GM23338 (cell line): ENCODE results near the gene PGR. TPM values are rescaled to one million over a fixed set of nuclear protein-coding genes. Genes with fewer than 3 reads are reported as not detected.

ENCODE experiments used
- ATAC-seq: fragments of 200-7000 bp; cut with Tn5 transposase; 3 replicates; pipeline ENCODE4 v1.9.1; 2020
- DNase-seq: peaks from one replicate; pipeline ENCODE4 v3.0.0-alpha.2; 2015; ENCODE audit warnings: low spot score
- H2AFZ ChIP-seq: fragments of 200-600 bp; sonication (generic); 2 replicates; pipeline ENCODE4 v1.8.0; 2016; ENCODE audit warnings: antibody characterized with exemption, mild to moderate bottlenecking, moderate library complexity
- H3F3A ChIP-seq: fragments of 200-600 bp; sonication (generic); replicated peaks from 2 replicates; pipeline ENCODE4 v1.8.0; 2017; ENCODE audit warnings: antibody characterized with exemption, mixed run types, low read depth
- H3K27ac ChIP-seq: fragments of 200-600 bp; sonication (generic); 2 replicates; pipeline ENCODE4 v1.6.1; 2016; ENCODE audit warnings: low read depth
- H3K27me3 ChIP-seq: fragments of 200-600 bp; sonication (generic); 2 replicates; pipeline ENCODE4 v1.8.0; 2016; ENCODE audit warnings: mild to moderate bottlenecking, mixed run types, moderate library complexity; ENCODE audit not compliant: insufficient read depth
- H3K36me3 ChIP-seq: fragments of 200-600 bp; sonication (generic); 2 replicates; pipeline ENCODE4 v1.8.0; 2016; ENCODE audit warnings: mild to moderate bottlenecking; ENCODE audit not compliant: insufficient read depth
- H3K4me1 ChIP-seq: fragments of 200-600 bp; sonication (generic); 2 replicates; pipeline ENCODE4 v1.8.0; 2016; ENCODE audit warnings: mild to moderate bottlenecking, moderate library complexity; ENCODE audit not compliant: insufficient read depth
- H3K4me2 ChIP-seq: fragments of 200-600 bp; sonication (generic); 2 replicates; pipeline ENCODE4 v1.7.1; 2017; ENCODE audit warnings: mixed run types
- H3K4me3 ChIP-seq: fragments of 200-600 bp; sonication (generic); 2 replicates; pipeline ENCODE4 v1.6.1; 2016; ENCODE audit warnings: mixed run types
- H3K79me2 ChIP-seq: fragments of 200-600 bp; sonication (generic); replicated peaks from 2 replicates; pipeline ENCODE4 v1.8.0; 2017; ENCODE audit warnings: mild to moderate bottlenecking; ENCODE audit not compliant: insufficient read depth
- H3K9me2 ChIP-seq: fragments of 200-600 bp; sonication (generic); 2 replicates; pipeline ENCODE4 v1.8.0; 2017; ENCODE audit not compliant: insufficient read depth
- H4K20me1 ChIP-seq: fragments of 200-600 bp; sonication (generic); replicated peaks from 2 replicates; pipeline ENCODE4 v1.8.0; 2017; ENCODE audit warnings: mild to moderate bottlenecking; ENCODE audit not compliant: insufficient read depth
- H3K27ac Mint-ChIP-seq: 2 replicates; pipeline ENCODE4 v1.8.0; 2020; ENCODE audit warnings: inconsistent platforms, mild to moderate bottlenecking, moderate library complexity, mixed read lengths
- H3K27me3 Mint-ChIP-seq: 3 replicates; pipeline ENCODE4 v1.8.0; 2022; ENCODE audit warnings: low read depth, mild to moderate bottlenecking, moderate library complexity, mixed read lengths, inconsistent platforms; ENCODE audit not compliant: insufficient read depth, poor library complexity
- H3K36me3 Mint-ChIP-seq: 3 replicates; pipeline ENCODE4 v1.8.0; 2021; ENCODE audit warnings: low read depth, mild to moderate bottlenecking, inconsistent platforms, moderate library complexity, mixed read lengths
- H3K4me1 Mint-ChIP-seq: 3 replicates; pipeline ENCODE4 v1.8.0; 2020; ENCODE audit warnings: mild to moderate bottlenecking, inconsistent platforms, mixed read lengths
- H3K4me3 Mint-ChIP-seq: 3 replicates; pipeline ENCODE4 v1.8.0; 2021; ENCODE audit warnings: moderate library complexity, mild to moderate bottlenecking, inconsistent platforms, mixed read lengths
- H3K9me3 Mint-ChIP-seq: 3 replicates; pipeline ENCODE4 v1.8.0; 2020; ENCODE audit warnings: moderate library complexity, mild to moderate bottlenecking, inconsistent platforms, mixed read lengths
- CREB1 ChIP-seq: fragments of 250-450 bp; sonication (Bioruptor Pico); IDR thresholded peaks from 2 replicates; pipeline ENCODE4 v1.5.0; 2020; ENCODE audit warnings: low read depth, mild to moderate bottlenecking, moderate library complexity
- CTCF ChIP-seq, 2 experiments: fragments of 200-600 bp in 1 of 2; sonication (generic) in 1 of 2; conservative IDR thresholded peaks; 2 replicates each; pipeline versions ENCODE4 v1.5.1 to v1.6.1; 2016 to 2017; ENCODE audit warnings: antibody characterized with exemption in 2 of 2, low read depth in 2 of 2, mild to moderate bottlenecking in 2 of 2, moderate library complexity in 1 of 2
- EZH2 ChIP-seq: fragments of 200-600 bp; sonication (generic); IDR thresholded peaks from one replicate; pipeline ENCODE4 v1.8.0; 2017; ENCODE audit warnings: antibody characterized with exemption, mild to moderate bottlenecking, low read depth; ENCODE audit not compliant: unreplicated experiment
- EZH2phosphoT487 ChIP-seq: fragments of 200-600 bp; sonication (generic); IDR thresholded peaks from one replicate; pipeline ENCODE4 v1.8.1; 2018; ENCODE audit warnings: antibody characterized with exemption; ENCODE audit not compliant: unreplicated experiment
- JUNB ChIP-seq: IDR thresholded peaks from one replicate; pipeline ENCODE4 v1.6.1; 2016; ENCODE audit warnings: antibody characterized with exemption; ENCODE audit not compliant: unreplicated experiment
- NANOG ChIP-seq: IDR thresholded peaks from 2 replicates; pipeline ENCODE4 v1.6.1; 2016; ENCODE audit warnings: antibody characterized with exemption, borderline replicate concordance
- POLR2AphosphoS5 ChIP-seq: IDR thresholded peaks from 2 replicates; pipeline ENCODE4 v1.6.1; 2016; ENCODE audit warnings: antibody characterized with exemption, low read depth
- REST ChIP-seq: IDR thresholded peaks from one replicate; pipeline ENCODE4 v1.6.1; 2018; ENCODE audit warnings: antibody characterized with exemption; ENCODE audit not compliant: unreplicated experiment
- STAT1 ChIP-seq: IDR thresholded peaks from one replicate; pipeline ENCODE4 v1.6.1; 2016; ENCODE audit warnings: antibody characterized with exemption; ENCODE audit not compliant: unreplicated experiment
- ZNF114 ChIP-seq: fragments of 250-450 bp; sonication (Bioruptor Pico); IDR thresholded peaks from 2 replicates; pipeline ENCODE4 v1.5.0; 2020; ENCODE audit warnings: mild to moderate bottlenecking, moderate library complexity
- ZNF331 ChIP-seq: fragments of 250-450 bp; sonication (Bioruptor Pico); IDR thresholded peaks from 2 replicates; pipeline ENCODE4 v1.5.0; 2020; ENCODE audit warnings: low read depth, mild to moderate bottlenecking, moderate library complexity
- polyA plus RNA-seq: library from polyadenylated mRNA; unstranded; fragments of >200 nt; fragmentation: Nextera tagmentation; extraction: Ambion mirVana; gene quantifications from 2 replicates; pipeline ENCODE4 v1.2.1, GENCODE V29; 2016
- total RNA-seq: library from RNA; depleted of rRNA; stranded (reverse); fragments of >200 nt; shearing (Covaris generic); gene quantifications from 2 replicates; pipeline ENCODE4 v1.2.3, GENCODE V29; 2014
- TF ChIP-seq, protein P1 (sequence below): IDR thresholded peaks from 2 replicates; pipeline ENCODE4 v1.6.1; 2016; ENCODE audit warnings: antibody characterized with exemption
- TF ChIP-seq, protein P2 (sequence below): fragments of 250-450 bp; sonication (Bioruptor Pico); IDR thresholded peaks from 2 replicates; pipeline ENCODE4 v1.5.0; 2020; ENCODE audit warnings: mild to moderate bottlenecking, moderate library complexity

The PGR gene
- total and polyA plus RNA-seq, 2 experiments from 2014 or later: 0.07 to 0.11 TPM

GRCh38 chr11:101103433-101103832 lies 26.2 kb downstream of the PGR start:
- no peaks in the 10 kb centered on the region for H3K9me2 ChIP-seq
- Mint-ChIP-seq H3K27ac (no peak overlapping the region), H3K27me3 (peaks cover 2% of the 10 kb centered on the region), H3K36me3 (no peaks in the 10 kb centered on the region), H3K4me1 (peaks cover 3% of the 10 kb centered on the region; the same call in 1 of the 3 replicates), H3K4me3 (no peak overlapping the region), H3K9me3 (peaks cover 6% of the 10 kb centered on the region; the same call in 2 of the 3 replicates)
- no peak for ATAC-seq
- no peaks in the 10 kb centered on the region for H3K79me2 ChIP-seq
- H3K4me2 ChIP-seq: no peak overlapping the region
- no peak overlapping the region for H3K4me3 ChIP-seq
- H3K27me3 ChIP-seq: no peaks in the 10 kb centered on the region
- no peak for TF ChIP-seq CREB1 (CRISPR knock-in tag)
- TF ChIP-seq REST: no peak
- TF ChIP-seq POLR2AphosphoS5: no peak
- no peak for TF ChIP-seq NANOG
- TF ChIP-seq, protein P1, sequence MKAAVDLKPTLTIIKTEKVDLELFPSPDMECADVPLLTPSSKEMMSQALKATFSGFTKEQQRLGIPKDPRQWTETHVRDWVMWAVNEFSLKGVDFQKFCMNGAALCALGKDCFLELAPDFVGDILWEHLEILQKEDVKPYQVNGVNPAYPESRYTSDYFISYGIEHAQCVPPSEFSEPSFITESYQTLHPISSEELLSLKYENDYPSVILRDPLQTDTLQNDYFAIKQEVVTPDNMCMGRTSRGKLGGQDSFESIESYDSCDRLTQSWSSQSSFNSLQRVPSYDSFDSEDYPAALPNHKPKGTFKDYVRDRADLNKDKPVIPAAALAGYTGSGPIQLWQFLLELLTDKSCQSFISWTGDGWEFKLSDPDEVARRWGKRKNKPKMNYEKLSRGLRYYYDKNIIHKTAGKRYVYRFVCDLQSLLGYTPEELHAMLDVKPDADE: no peak
- TF ChIP-seq, protein P2, sequence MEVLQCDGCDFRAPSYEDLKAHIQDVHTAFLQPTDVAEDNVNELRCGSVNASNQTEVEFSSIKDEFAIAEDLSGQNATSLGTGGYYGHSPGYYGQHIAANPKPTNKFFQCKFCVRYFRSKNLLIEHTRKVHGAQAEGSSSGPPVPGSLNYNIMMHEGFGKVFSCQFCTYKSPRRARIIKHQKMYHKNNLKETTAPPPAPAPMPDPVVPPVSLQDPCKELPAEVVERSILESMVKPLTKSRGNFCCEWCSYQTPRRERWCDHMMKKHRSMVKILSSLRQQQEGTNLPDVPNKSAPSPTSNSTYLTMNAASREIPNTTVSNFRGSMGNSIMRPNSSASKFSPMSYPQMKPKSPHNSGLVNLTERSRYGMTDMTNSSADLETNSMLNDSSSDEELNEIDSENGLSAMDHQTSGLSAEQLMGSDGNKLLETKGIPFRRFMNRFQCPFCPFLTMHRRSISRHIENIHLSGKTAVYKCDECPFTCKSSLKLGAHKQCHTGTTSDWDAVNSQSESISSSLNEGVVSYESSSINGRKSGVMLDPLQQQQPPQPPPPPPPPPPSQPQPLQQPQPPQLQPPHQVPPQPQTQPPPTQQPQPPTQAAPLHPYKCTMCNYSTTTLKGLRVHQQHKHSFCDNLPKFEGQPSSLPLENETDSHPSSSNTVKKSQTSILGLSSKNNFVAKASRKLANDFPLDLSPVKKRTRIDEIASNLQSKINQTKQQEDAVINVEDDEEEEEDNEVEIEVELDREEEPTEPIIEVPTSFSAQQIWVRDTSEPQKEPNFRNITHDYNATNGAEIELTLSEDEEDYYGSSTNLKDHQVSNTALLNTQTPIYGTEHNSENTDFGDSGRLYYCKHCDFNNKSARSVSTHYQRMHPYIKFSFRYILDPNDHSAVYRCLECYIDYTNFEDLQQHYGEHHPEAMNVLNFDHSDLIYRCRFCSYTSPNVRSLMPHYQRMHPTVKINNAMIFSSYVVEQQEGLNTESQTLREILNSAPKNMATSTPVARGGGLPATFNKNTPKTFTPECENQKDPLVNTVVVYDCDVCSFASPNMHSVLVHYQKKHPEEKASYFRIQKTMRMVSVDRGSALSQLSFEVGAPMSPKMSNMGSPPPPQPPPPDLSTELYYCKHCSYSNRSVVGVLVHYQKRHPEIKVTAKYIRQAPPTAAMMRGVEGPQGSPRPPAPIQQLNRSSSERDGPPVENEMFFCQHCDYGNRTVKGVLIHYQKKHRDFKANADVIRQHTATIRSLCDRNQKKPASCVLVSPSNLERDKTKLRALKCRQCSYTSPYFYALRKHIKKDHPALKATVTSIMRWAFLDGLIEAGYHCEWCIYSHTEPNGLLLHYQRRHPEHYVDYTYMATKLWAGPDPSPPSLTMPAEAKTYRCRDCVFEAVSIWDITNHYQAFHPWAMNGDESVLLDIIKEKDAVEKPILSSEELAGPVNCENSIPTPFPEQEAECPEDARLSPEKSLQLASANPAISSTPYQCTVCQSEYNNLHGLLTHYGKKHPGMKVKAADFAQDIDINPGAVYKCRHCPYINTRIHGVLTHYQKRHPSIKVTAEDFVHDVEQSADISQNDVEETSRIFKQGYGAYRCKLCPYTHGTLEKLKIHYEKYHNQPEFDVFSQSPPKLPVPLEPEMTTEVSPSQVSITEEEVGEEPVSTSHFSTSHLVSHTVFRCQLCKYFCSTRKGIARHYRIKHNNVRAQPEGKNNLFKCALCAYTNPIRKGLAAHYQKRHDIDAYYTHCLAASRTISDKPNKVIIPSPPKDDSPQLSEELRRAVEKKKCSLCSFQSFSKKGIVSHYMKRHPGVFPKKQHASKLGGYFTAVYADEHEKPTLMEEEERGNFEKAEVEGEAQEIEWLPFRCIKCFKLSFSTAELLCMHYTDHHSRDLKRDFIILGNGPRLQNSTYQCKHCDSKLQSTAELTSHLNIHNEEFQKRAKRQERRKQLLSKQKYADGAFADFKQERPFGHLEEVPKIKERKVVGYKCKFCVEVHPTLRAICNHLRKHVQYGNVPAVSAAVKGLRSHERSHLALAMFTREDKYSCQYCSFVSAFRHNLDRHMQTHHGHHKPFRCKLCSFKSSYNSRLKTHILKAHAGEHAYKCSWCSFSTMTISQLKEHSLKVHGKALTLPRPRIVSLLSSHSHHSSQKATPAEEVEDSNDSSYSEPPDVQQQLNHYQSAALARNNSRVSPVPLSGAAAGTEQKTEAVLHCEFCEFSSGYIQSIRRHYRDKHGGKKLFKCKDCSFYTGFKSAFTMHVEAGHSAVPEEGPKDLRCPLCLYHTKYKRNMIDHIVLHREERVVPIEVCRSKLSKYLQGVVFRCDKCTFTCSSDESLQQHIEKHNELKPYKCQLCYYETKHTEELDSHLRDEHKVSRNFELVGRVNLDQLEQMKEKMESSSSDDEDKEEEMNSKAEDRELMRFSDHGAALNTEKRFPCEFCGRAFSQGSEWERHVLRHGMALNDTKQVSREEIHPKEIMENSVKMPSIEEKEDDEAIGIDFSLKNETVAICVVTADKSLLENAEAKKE (CRISPR knock-in tag): no peak
- no peak for TF ChIP-seq STAT1
- TF ChIP-seq ZNF331: no peak
- TF ChIP-seq EZH2phosphoT487: no peak
- TF ChIP-seq EZH2: no peak
- TF ChIP-seq CTCF (conservative IDR thresholded peaks at IDR 0.05; ENCODE audit: low read depth in 2 of 2): no peak
- no peak for TF ChIP-seq ZNF114 (CRISPR knock-in tag)
- TF ChIP-seq JUNB: no peak
- no peak overlapping the region for H3K27ac ChIP-seq
- H2AFZ ChIP-seq: no peak overlapping the region
- no peaks in the 10 kb centered on the region for H3K4me1 ChIP-seq
- no peaks in the 10 kb centered on the region for H3F3A ChIP-seq
- H4K20me1 ChIP-seq: no peaks in the 10 kb centered on the region
- DNase-seq: no peak
- H3K36me3 ChIP-seq: no peaks in the 10 kb centered on the region
